GM12878 (cell line): Measurements from ENCODE around the gene PPIP5K1. TPM values are rescaled to one million over a fixed set of nuclear protein-coding genes. Genes with fewer than 3 reads are reported as not detected.

Experiments
- ATAC-seq: fragments of 200-7000 bp; cut with Tn5 transposase; 3 replicates; pipeline ENCODE4 v1.9.1; 2020; ENCODE audit warnings: mild to moderate bottlenecking, moderate library complexity
- BruUV-seq: library from RNA; stranded (reverse); fragments of 400-500 nt; replicated peaks from 2 replicates; lab custom pipeline; 2021; lab: Mats Ljungman, UMichigan
- CTCF ChIA-PET: fragments of 300-600 bp; sonication (Branson Sonifier 250); formaldehyde crosslinking; extraction: SDS; loops from one replicate; lab custom pipeline; 2021; ENCODE audit warnings: inconsistent platforms; lab: Yijun Ruan, JAX
- POLR2A ChIA-PET: fragments of 350-600 bp; formaldehyde crosslinking; extraction: SDS; loops from one replicate; lab custom pipeline; 2021; ENCODE audit warnings: inconsistent platforms; lab: Charles Lee
- RAD21 ChIA-PET: fragments of 300-600 bp; sonication (Branson Sonifier 250); formaldehyde crosslinking; loops from one replicate; lab custom pipeline; 2023; ENCODE audit warnings: antibody characterized with exemption; ENCODE audit not compliant: unreplicated experiment; lab: Charles Lee
- SMC1A ChIA-PET: fragments of 300-600 bp; sonication (Branson Sonifier 250); formaldehyde crosslinking; loops from one replicate; lab custom pipeline; 2023; ENCODE audit not compliant: unreplicated experiment, uncharacterized antibody; lab: Charles Lee
- DNase-seq: peaks from one replicate; pipeline ENCODE4 v3.0.0-alpha.2; 2011; ENCODE audit warnings: low read depth, low spot score
- FAIRE-seq: peaks from 3 replicates; lab custom pipeline; 2011; peaks lifted over from hg19 to GRCh38; lab: Jason Lieb, UNC
- H2AFZ ChIP-seq: 2 replicates; pipeline ENCODE4 v1.6.0; 2011; ENCODE audit warnings: low read depth, low read length, control low read depth; ENCODE audit not compliant: control insufficient read depth
- H3K27ac ChIP-seq: 2 replicates; pipeline ENCODE4 v1.5.1; 2011; ENCODE audit warnings: control low read depth; ENCODE audit not compliant: control insufficient read depth, insufficient read depth
- H3K27me3 ChIP-seq, 2 experiments: replicated peaks in 1 of 2; 2 replicates each; pipeline versions ENCODE4 v1.6.0 to v1.6.1; 2011; ENCODE audit warnings: low read length in 1 of 2; ENCODE audit not compliant: control insufficient read depth in 2 of 2, insufficient read depth in 2 of 2
- H3K36me3 ChIP-seq, 2 experiments: 2 replicates each; pipeline ENCODE4 v1.5.1; 2011; ENCODE audit warnings: low read length in 1 of 2; ENCODE audit not compliant: control insufficient read depth in 2 of 2, insufficient read depth in 2 of 2
- H3K4me1 ChIP-seq: 2 replicates; pipeline ENCODE4 v1.6.1; 2011; ENCODE audit warnings: mild to moderate bottlenecking, low read length, moderate library complexity, mixed read lengths; ENCODE audit not compliant: control insufficient read depth, insufficient read depth
- H3K4me2 ChIP-seq: 2 replicates; pipeline ENCODE4 v1.6.0; 2011; ENCODE audit warnings: control low read depth; ENCODE audit not compliant: control insufficient read depth, insufficient read depth
- H3K4me3 ChIP-seq: fragments of 200-600 bp; sonication (generic); 2 replicates; pipeline ENCODE4 v1.5.1; 2016
- H3K79me2 ChIP-seq: 2 replicates; pipeline ENCODE4 v1.6.0; 2011; ENCODE audit warnings: low read length; ENCODE audit not compliant: control insufficient read depth, insufficient read depth
- H3K9ac ChIP-seq: 2 replicates; pipeline ENCODE4 v1.8.0; 2011; ENCODE audit warnings: low read length, control low read depth, mixed read lengths; ENCODE audit not compliant: control insufficient read depth, insufficient read depth
- H3K9me3 ChIP-seq: replicated peaks from 3 replicates; pipeline ENCODE4 v1.5.1; 2011; ENCODE audit warnings: mild to moderate bottlenecking, low read length; ENCODE audit not compliant: control insufficient read depth, insufficient read depth
- H4K20me1 ChIP-seq: 2 replicates; pipeline ENCODE4 v1.6.0; 2011; ENCODE audit not compliant: control insufficient read depth, insufficient read depth
- BACH1 ChIP-seq: fragments of 450-650 bp; IDR thresholded peaks from 2 replicates; pipeline ENCODE4 v1.6.1; 2017; ENCODE audit warnings: mild to moderate bottlenecking, borderline replicate concordance
- BCL11A ChIP-seq: IDR thresholded peaks from 2 replicates; pipeline ENCODE4 v1.6.1; 2011; ENCODE audit warnings: low read depth, low read length
- BCL3 ChIP-seq: IDR thresholded peaks from 2 replicates; pipeline ENCODE4 v1.6.1; 2011; ENCODE audit warnings: borderline replicate concordance, low read depth, mild to moderate bottlenecking, moderate library complexity, low read length; ENCODE audit not compliant: insufficient read depth, poor library complexity, severe bottlenecking
- CREM ChIP-seq: IDR thresholded peaks from 2 replicates; pipeline ENCODE4 v1.6.1; 2014; ENCODE audit warnings: antibody characterized with exemption, low read depth
- IRF3 ChIP-seq: fragments of 450-650 bp; IDR thresholded peaks from 2 replicates; pipeline ENCODE4 v1.6.1; 2014; ENCODE audit warnings: mild to moderate bottlenecking
- NFXL1 ChIP-seq: fragments of 450-650 bp; IDR thresholded peaks from 2 replicates; pipeline ENCODE4 v1.6.1; 2017; ENCODE audit warnings: antibody characterized with exemption, mild to moderate bottlenecking, borderline replicate concordance
- NFYA ChIP-seq: IDR thresholded peaks from 2 replicates; pipeline ENCODE4 v1.6.1; 2011; ENCODE audit warnings: low read depth, mild to moderate bottlenecking, low read length, improper control_type of control experiment, borderline replicate concordance
- NKRF ChIP-seq: fragments of 450-650 bp; conservative IDR thresholded peaks from 2 replicates; pipeline ENCODE4 v1.6.1; 2017; ENCODE audit warnings: mild to moderate bottlenecking, moderate library complexity
- POLR2AphosphoS2 ChIP-seq: IDR thresholded peaks from 2 replicates; pipeline ENCODE4 v1.6.1; 2011; ENCODE audit warnings: low read depth, mild to moderate bottlenecking, low read length, improper control_type of control experiment, moderate library complexity
- SIN3A ChIP-seq: IDR thresholded peaks from 2 replicates; pipeline ENCODE4 v1.6.1; 2012; ENCODE audit warnings: low read depth, low read length, improper control_type of control experiment
- SMAD5 ChIP-seq: IDR thresholded peaks from 2 replicates; pipeline ENCODE4 v1.6.1; 2016; ENCODE audit warnings: antibody characterized with exemption, low read depth
- TAF1 ChIP-seq: IDR thresholded peaks from 2 replicates; pipeline ENCODE4 v1.6.1; 2011; ENCODE audit warnings: mild to moderate bottlenecking, low read depth, low read length, borderline replicate concordance
- TARDBP ChIP-seq: IDR thresholded peaks from 2 replicates; pipeline ENCODE4 v1.6.1; 2016; ENCODE audit warnings: borderline replicate concordance
- ZSCAN29 ChIP-seq: fragments of 450-650 bp; IDR thresholded peaks from 2 replicates; pipeline ENCODE4 v1.6.1; 2017; ENCODE audit warnings: mild to moderate bottlenecking, moderate library complexity
- WGBS: methylation state at CpG from one replicate; pipeline ENCODE4 v1.1.6; 2016; ENCODE audit warnings: low lambda C conversion rate; ENCODE audit not compliant: insufficient replicate concordance, insufficient coverage; ENCODE audit errors: missing lambda C conversion rate; 5-methylcytosine and 5-hydroxymethylcytosine counted together
- in situ Hi-C: fragments of 300-500 bp; cut with MboI; formaldehyde crosslinking; loops from 9 replicates; pipeline ENCODE4 v1.14.3; 2018; ENCODE audit warnings: mixed read lengths
- intact Hi-C: fragments of 100-400 bp; cut with micrococcal nuclease; formaldehyde crosslinking; loops from one replicate; pipeline ENCODE4 v1.14.2; 2022; ENCODE audit not compliant: unreplicated experiment
- polyA plus RNA-seq, 11 experiments: library from polyadenylated mRNA; depleted of rRNA in 4 of 11; unstranded in 6 of 11; stranded (reverse) in 5 of 11; fragments of >200 nt; fragmentation: Nextera tagmentation in 4 of 11; fragmentation: Illumina TruSeq in 1 of 11; extraction: Ambion mirVana in 4 of 11; extraction: Trizol in 1 of 11; gene quantifications; 1 replicate in 1 of 11; 2 replicates in 10 of 11; pipeline versions ENCODE4 v1.2.1 to v1.2.3, GENCODE V29; 2011 to 2016; ENCODE audit warnings: inconsistent platforms in 2 of 11, missing spikeins in 2 of 11, low read depth in 1 of 11
- total RNA-seq, 4 experiments: library from RNA; depleted of rRNA in 3 of 4; stranded (reverse); fragments of >200 nt in 3 of 4; fragmentation: Illumina TruSeq in 1 of 4; extraction: Trizol in 1 of 4; gene quantifications; 2 replicates each; pipeline versions ENCODE4 v1.2.1 to v1.2.3, GENCODE V29; 2013 to 2021

PPIP5K1 gene
- total and polyA plus RNA-seq, 10 of the 15 experiments (the other 5 are each of a cell fraction or from before 2014, with no cell fraction given), result 2.5 to 54.4 (median 19.4) TPM

- H3K9ac ChIP-seq, result no peak overlapping the region
- RAD21 ChIA-PET, result no interaction called here
- POLR2A ChIA-PET, result no interaction called here
- intact Hi-C loops, result no loop called here
- WGBS, result 39% methylated on average over 2 of the region's 2 CpGs
- BruUV-seq, result no TSS peak
- no peak overlapping the region for H2AFZ ChIP-seq
- SMC1A ChIA-PET, result no interaction called here
- no peaks in the 10 kb centered on the region for H3K36me3 ChIP-seq
- ATAC-seq (no peak), DNase-seq (no peak), FAIRE-seq (no peak)
- H4K20me1 ChIP-seq, result no peaks in the 10 kb centered on the region
- in situ Hi-C loops, result no loop called here
- CTCF ChIA-PET, result no interaction called here
- no peak overlapping the region for H3K27ac ChIP-seq
- H3K4me2 ChIP-seq, result no peak overlapping the region
- no peak overlapping the region for H3K4me3 ChIP-seq
- no peaks in the 10 kb centered on the region for H3K4me1 ChIP-seq
- H3K9me3 ChIP-seq, result no peaks in the 10 kb centered on the region
- H3K27me3 ChIP-seq, result peaks cover 12 to 15% of the 10 kb centered on the region in 2 experiments; a peak in 3 of 4 replicates
- no peak for TF ChIP-seq TARDBP
- no peak for TF ChIP-seq CREM
- TF ChIP-seq BCL11A, result no peak
- no peak for TF ChIP-seq ZSCAN29
- TF ChIP-seq, all 136 proteins: peak for 0
- no peaks in the 10 kb centered on the region for H3K79me2 ChIP-seq
Observed at GRCh38 chr15:43519196-43519595, 70.8 kb downstream of the PPIP5K1 start.

GRCh38 chr15:43518197-43518761 lies 71.7 kb downstream of the PPIP5K1 start:
- in situ Hi-C loops, result no loop called here
- TF ChIP-seq NKRF (no peak), SMAD5 (no peak), NFXL1 (no peak), IRF3 (no peak), POLR2AphosphoS2 (no peak), SIN3A (no peak), TAF1 (no peak), BCL3 (no peak), BACH1 (no peak; the same call in 1 of the 2 replicates), NFYA (no peak)

More at GRCh38 chr15:43518197-43518761, 71.7 kb downstream of the PPIP5K1 start:
- Histone ChIP-seq H3K4me1 (no peaks in the 10 kb centered on the region), H3K36me3 (no peaks in the 10 kb centered on the region), H3K79me2 (no peaks in the 10 kb centered on the region), H4K20me1 (no peaks in the 10 kb centered on the region), H3K9me3 (no peaks in the 10 kb centered on the region), H2AFZ (no peak overlapping the region), H3K27ac (no peak overlapping the region), H3K4me3 (no peak overlapping the region), H3K4me2 (no peak overlapping the region), H3K27me3 (peaks cover 12 to 15% of the 10 kb centered on the region in 2 experiments; a peak in 3 of 4 replicates), H3K9ac (no peak overlapping the region)
- no TSS peak for BruUV-seq
- SMC1A ChIA-PET, result no interaction called here
- intact Hi-C loops, result no loop called here
- CTCF ChIA-PET, result interaction anchor here (0.7 kb wide), 2 partner anchors 143 to 1517 kb away, joined by 3 read pairs; no protein-coding TSS in a partner anchor
- POLR2A ChIA-PET, result no interaction called here
- 14% methylated on average over 16 of the region's 18 CpGs for WGBS
- RAD21 ChIA-PET, result no interaction called here
- FAIRE-seq (no peak), DNase-seq (no peak), ATAC-seq (no peak)
